Transverse colon (tissue), 4 donors: ENCODE results near the gene CHPT1. TPM values are rescaled to one million over a fixed set of nuclear protein-coding genes. Genes with fewer than 3 reads are reported as not detected.

ENCODE experiments used
- DNase-seq: peaks from one replicate; pipeline ENCODE4 v3.0.0-alpha.2; 2019
- H3K27ac ChIP-seq, 4 donors: fragments of 200-600 bp; sonication (generic); 2 replicates each; pipeline ENCODE4 v1.5.1; 2016 to 2018; ENCODE audit warnings: inconsistent platforms in 4 of 4
- H3K27me3 ChIP-seq: fragments of 200-600 bp; sonication (generic); 2 replicates; pipeline ENCODE4 v1.5.1; 2017; ENCODE audit warnings: inconsistent platforms
- H3K36me3 ChIP-seq, 4 donors: fragments of 200-600 bp; sonication (generic); 2 replicates each; pipeline ENCODE4 v1.5.1; 2017 to 2019; ENCODE audit warnings: inconsistent platforms in 4 of 4
- H3K4me1 ChIP-seq, 4 donors: fragments of 200-600 bp; sonication (generic); 2 replicates each; pipeline ENCODE4 v1.5.1; 2017 to 2020; ENCODE audit warnings: inconsistent platforms in 4 of 4
- H3K4me3 ChIP-seq, 4 donors: fragments of 200-600 bp; sonication (generic); 1 replicate in 1 of 4; 2 replicates in 3 of 4; pipeline versions ENCODE4 v1.5.1 to v1.6.1; 2017 to 2019; ENCODE audit warnings: inconsistent platforms in 4 of 4
- H3K9me3 ChIP-seq, 2 donors: fragments of 200-600 bp; sonication (generic); 2 replicates each; pipeline ENCODE4 v1.5.1; 2017 to 2019; ENCODE audit warnings: inconsistent platforms in 2 of 2
- CTCF ChIP-seq, 5 experiments: fragments of 200-600 bp in 3 of 5; fragments of 450-650 bp in 2 of 5; sonication (generic) in 3 of 5; IDR thresholded peaks; 1 replicate in 2 of 5; 2 replicates in 3 of 5; pipeline ENCODE4 v1.5.1; 2016 to 2017; ENCODE audit warnings: antibody characterized with exemption in 5 of 5, inconsistent platforms in 3 of 5, mild to moderate bottlenecking in 2 of 5, moderate library complexity in 1 of 5
- EP300 ChIP-seq: sonication (generic); formaldehyde crosslinking; IDR thresholded peaks from one replicate; pipeline ENCODE4 v1.6.1; 2017; ENCODE audit warnings: antibody characterized with exemption, low read depth
- POLR2A ChIP-seq: fragments of 450-650 bp; IDR thresholded peaks from one replicate; pipeline ENCODE4 v1.6.1; 2016; ENCODE audit warnings: antibody characterized with exemption, mild to moderate bottlenecking, moderate library complexity
- POLR2AphosphoS5 ChIP-seq, 3 donors: sonication (generic); formaldehyde crosslinking; IDR thresholded peaks; one replicate each; pipeline ENCODE4 v1.6.1; 2016; ENCODE audit warnings: antibody characterized with exemption in 3 of 3
- WGBS, 2 donors: methylation state at CpG; one replicate each; pipeline ENCODE4 v1.1.5; 2018; ENCODE audit warnings: low coverage in 1 of 2; 5-methylcytosine and 5-hydroxymethylcytosine counted together
- in situ Hi-C, 4 donors: fragments of 200-750 bp; cut with MboI; loops; one replicate each; pipeline versions ENCODE4 v1.15.0 to v1.15.1; 2017; ENCODE audit warnings: low sequenced_read_pairs in 3 of 4, low pct_ligation_motif_present in 1 of 4, low pct_unique_long_range_greater_than_20kb in 1 of 4
- intact Hi-C: fragments of 100-400 bp; cut with DNase I; formaldehyde crosslinking; loops from one replicate; pipeline ENCODE4 v1.15.1; 2023; ENCODE audit warnings: low total_unique reads
- total RNA-seq, 4 donors: library from RNA; depleted of rRNA; stranded (reverse); fragments of >200 nt; gene quantifications; one replicate each; pipeline ENCODE4 v1.1.0, GENCODE V29; 2016

The CHPT1 gene
- total RNA-seq, 4 donors from 2014 or later: 114 to 215 (median 138) TPM

DNA sequence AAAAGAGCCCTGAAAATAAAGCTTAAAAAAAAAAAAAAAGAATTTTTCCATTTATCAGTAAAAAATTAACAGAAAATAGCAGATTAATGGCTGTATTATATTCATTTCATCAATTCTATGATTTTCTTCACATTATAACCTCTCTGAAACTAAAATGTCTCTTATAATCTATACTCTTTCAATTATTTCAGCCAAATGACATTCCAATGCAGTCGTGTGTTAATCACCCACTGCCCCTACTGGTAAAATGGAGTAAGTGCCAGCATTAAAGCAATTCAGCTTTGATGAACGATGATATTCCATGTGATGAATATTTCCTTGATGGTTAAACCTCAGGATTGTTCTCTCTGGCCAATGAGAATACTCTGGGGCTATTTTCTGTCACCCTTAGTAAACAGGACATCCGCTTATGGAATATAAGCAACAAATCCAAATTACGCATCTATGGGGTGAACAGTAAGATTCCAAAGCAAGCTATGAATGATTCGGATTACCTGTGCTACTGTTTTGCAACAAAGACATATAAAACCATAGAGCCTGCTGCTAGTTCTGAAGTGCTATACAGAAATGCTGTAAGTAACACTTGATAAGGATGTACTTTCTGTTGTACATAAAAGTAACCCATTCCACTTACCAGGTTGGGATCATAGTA is 62.1 kb downstream of the CHPT1 start:
- no peaks in the 10 kb centered on the region for H3K9me3 ChIP-seq
- DNase-seq: no peak
- in situ Hi-C loops (loop anchor here in 3 of 4 donors (10.0 to 25.0 kb wide), 3 partner anchors 197 to 347 kb away; partner anchors contain the start of gene ARL1 (in 2 of the 3)), intact Hi-C loops (no loop called here)
- peaks cover 0 to 8% (median 1%) of the 10 kb centered on the region in 4 donors for H3K4me1 ChIP-seq
- H3K36me3 ChIP-seq: peaks cover 0 to 21% (median 6%) of the 10 kb centered on the region in 4 donors
- TF ChIP-seq CTCF (IDR thresholded peaks at IDR 0.05) (peak; percentile 69 to 79 (median 72)), POLR2AphosphoS5 (IDR thresholded peaks at IDR 0.05) (no peak)
- H3K27ac ChIP-seq: no peak overlapping the region
- WGBS, 2 donors: 55 to 63% methylated on average over 5 of the region's 5 CpGs
- H3K4me3 ChIP-seq: no peak overlapping the region
- no peaks in the 10 kb centered on the region for H3K27me3 ChIP-seq

GRCh38 chr12:101761350-101761749 is 63.9 kb downstream of the CHPT1 start:
- Histone ChIP-seq H3K36me3 (peaks cover 0 to 12% (median 4%) of the 10 kb centered on the region in 4 donors), H3K4me3 (no peak overlapping the region), H3K27ac (no peak overlapping the region), H3K27me3 (no peaks in the 10 kb centered on the region), H3K9me3 (no peaks in the 10 kb centered on the region), H3K4me1 (peaks cover 0 to 13% (median 1%) of the 10 kb centered on the region in 4 donors)
- WGBS, 2 donors: 75 to 76% methylated on average over 5 of the region's 5 CpGs
- TF ChIP-seq CTCF (IDR thresholded peaks at IDR 0.05) (no peak), EP300 (no peak), POLR2AphosphoS5 (IDR thresholded peaks at IDR 0.05) (no peak), POLR2A (no peak)
- in situ Hi-C loops (loop anchor here in 3 of 4 donors (10.0 to 25.0 kb wide), 3 partner anchors 199 to 349 kb away; partner anchors contain the start of gene ARL1 (in 2 of the 3)), intact Hi-C loops (no loop called here)
- no peak for DNase-seq

GRCh38 chr12:101761781-101762180 is 64.3 kb downstream of the CHPT1 start:
- Histone ChIP-seq H3K36me3 (peaks cover 0 to 15% (median 2%) of the 10 kb centered on the region in 4 donors), H3K4me1 (peaks cover 0 to 13% (median 1%) of the 10 kb centered on the region in 4 donors), H3K9me3 (no peaks in the 10 kb centered on the region), H3K4me3 (no peak overlapping the region), H3K27ac (no peak overlapping the region), H3K27me3 (no peaks in the 10 kb centered on the region)
- in situ Hi-C loops: loop anchor here in 3 of 4 donors (10.0 to 25.0 kb wide), 3 partner anchors 199 to 349 kb away; partner anchors contain the start of gene ARL1 (in 2 of the 3)
- no peak for DNase-seq
- TF ChIP-seq CTCF (IDR thresholded peaks at IDR 0.05): no peak
- no peak for TF ChIP-seq POLR2AphosphoS5 (IDR thresholded peaks at IDR 0.05)
- no peak for TF ChIP-seq EP300
- no peak for TF ChIP-seq POLR2A
- intact Hi-C loops: no loop called here
- WGBS, 2 donors: 91 to 98% methylated on average over 4 of the region's 4 CpGs

- H3K36me3 ChIP-seq: peaks cover 0 to 21% (median 2%) of the 10 kb centered on the region in 4 donors
- H3K4me1 ChIP-seq: peaks cover 0 to 13% (median 1%) of the 10 kb centered on the region in 4 donors
- in situ Hi-C loops: loop anchor here in 3 of 4 donors (10.0 to 25.0 kb wide), 3 partner anchors 201 to 351 kb away; partner anchors contain the start of gene ARL1 (in 2 of the 3)
- H3K9me3 ChIP-seq: no peaks in the 10 kb centered on the region
- no peak for DNase-seq
- H3K27me3 ChIP-seq: no peaks in the 10 kb centered on the region
- 61 to 76% methylated on average over 2 to 6 of the region's 6 CpGs for WGBS, 2 donors
- H3K4me3 ChIP-seq: no peak overlapping the region
- no peak overlapping the region for H3K27ac ChIP-seq
- TF ChIP-seq CTCF (IDR thresholded peaks at IDR 0.05) (no peak), POLR2A (no peak), EP300 (no peak), POLR2AphosphoS5 (IDR thresholded peaks at IDR 0.05) (no peak)
- intact Hi-C loops: no loop called here
Measured at GRCh38 chr12:101763246-101763931, 65.9 kb downstream of the CHPT1 start.
